DOHH2 (cell line): ENCODE results near the gene H3-3A.
"Not testable (repeated sequence)": the region's sequence is repeated elsewhere in the genome, so short reads cannot be mapped to it uniquely, and the experiment has no call there.

Experiments
- H3F3A ChIP-seq: fragments of 200-600 bp; sonication (generic), shearing (Covaris generic); 2 replicates; pipeline ENCODE4 v1.6.0; 2016; ENCODE audit warnings: antibody characterized with exemption, mild to moderate bottlenecking; ENCODE audit not compliant: control insufficient read depth, insufficient read depth
- H3K27ac ChIP-seq: fragments of 200-600 bp; sonication (generic); 2 replicates; pipeline ENCODE4 v1.5.1; 2014; ENCODE audit warnings: low read depth, mild to moderate bottlenecking, low read length, moderate library complexity
- H3K27me3 ChIP-seq: fragments of 200-600 bp; sonication (generic); 2 replicates; pipeline ENCODE4 v1.6.1; 2014; ENCODE audit warnings: mild to moderate bottlenecking, low read length, mixed read lengths; ENCODE audit not compliant: control insufficient read depth
- H3K36me3 ChIP-seq: fragments of 200-600 bp; sonication (generic); 2 replicates; pipeline ENCODE4 v1.6.1; 2014; ENCODE audit warnings: mild to moderate bottlenecking, low read length, moderate library complexity, mixed read lengths; ENCODE audit not compliant: control insufficient read depth
- H3K4me1 ChIP-seq: fragments of 200-600 bp; sonication (generic); 2 replicates; pipeline ENCODE4 v1.6.1; 2014; ENCODE audit warnings: mild to moderate bottlenecking, low read length, mixed read lengths; ENCODE audit not compliant: control insufficient read depth
- H3K4me2 ChIP-seq: fragments of 200-600 bp; sonication (generic); 2 replicates; pipeline ENCODE4 v1.6.0; 2014; ENCODE audit warnings: mild to moderate bottlenecking, low read length, moderate library complexity
- H3K4me3 ChIP-seq: fragments of 200-600 bp; sonication (generic); 2 replicates; pipeline ENCODE4 v1.5.1; 2014; ENCODE audit warnings: mild to moderate bottlenecking, low read length, mixed read lengths
- H3K79me2 ChIP-seq: fragments of 200-600 bp; sonication (generic); 2 replicates; pipeline ENCODE4 v1.6.1; 2014; ENCODE audit warnings: mild to moderate bottlenecking, low read length, mixed read lengths; ENCODE audit not compliant: control insufficient read depth
- H3K9me2 ChIP-seq: fragments of 200-600 bp; sonication (generic); replicated peaks from 2 replicates; pipeline ENCODE4 v1.6.1; 2014; ENCODE audit warnings: mild to moderate bottlenecking, low read length, mixed read lengths; ENCODE audit not compliant: control insufficient read depth
- H3K9me3 ChIP-seq: fragments of 200-600 bp; sonication (generic); 2 replicates; pipeline ENCODE4 v1.6.1; 2014; ENCODE audit warnings: antibody characterized with exemption, low read length, mixed read lengths; ENCODE audit not compliant: control insufficient read depth, insufficient read depth
- H4K20me1 ChIP-seq: fragments of 200-600 bp; sonication (generic); 2 replicates; pipeline ENCODE4 v1.6.0; 2014; ENCODE audit warnings: low read depth, mild to moderate bottlenecking, antibody characterized with exemption, low read length, moderate library complexity; ENCODE audit not compliant: control insufficient read depth, insufficient read depth
- EZH2phosphoT487 ChIP-seq: fragments of 200-600 bp; sonication (generic); IDR thresholded peaks from 2 replicates; pipeline ENCODE4 v1.6.1; 2017; ENCODE audit warnings: borderline replicate concordance, mild to moderate bottlenecking, antibody characterized with exemption, low read length, moderate library complexity, mixed read lengths
- TF ChIP-seq, protein P1 (sequence below): fragments of 200-600 bp; sonication (generic); IDR thresholded peaks from one replicate; pipeline ENCODE4 v1.5.1; 2014; ENCODE audit warnings: antibody characterized with exemption, mild to moderate bottlenecking, low read depth, low read length; ENCODE audit not compliant: poor library complexity, severe bottlenecking

Gene H3-3A

GRCh38 chr1:226091461-226091860, 28.9 kb downstream of the H3-3A start:
- H3K9me3 ChIP-seq, result no peaks in the 10 kb centered on the region
- no peaks in the 10 kb centered on the region for H3K79me2 ChIP-seq

GRCh38 chr1:226092048-226092820, 29.7 kb downstream of the H3-3A start:
- H3K4me1 ChIP-seq, H4K20me1 ChIP-seq, H3K27ac ChIP-seq, H3K79me2 ChIP-seq, H3K4me3 ChIP-seq, H3K9me2 ChIP-seq, H3K4me2 ChIP-seq, H3K9me3 ChIP-seq, H3F3A ChIP-seq, H3K36me3 ChIP-seq: not testable (repeated sequence)
- H3K27me3 ChIP-seq, result peaks cover 15% of the 10 kb centered on the region

More at GRCh38 chr1:226091461-226091860, 28.9 kb downstream of the H3-3A start:
- H4K20me1 ChIP-seq, result no peaks in the 10 kb centered on the region
- H3K36me3 ChIP-seq, result no peaks in the 10 kb centered on the region
- peaks cover 15% of the 10 kb centered on the region for H3K27me3 ChIP-seq
- no peak overlapping the region for H3K4me3 ChIP-seq
- H3F3A ChIP-seq, result no peaks in the 10 kb centered on the region
- H3K27ac ChIP-seq, result no peak overlapping the region
- TF ChIP-seq EZH2phosphoT487, result no peak
- TF ChIP-seq, protein P1, sequence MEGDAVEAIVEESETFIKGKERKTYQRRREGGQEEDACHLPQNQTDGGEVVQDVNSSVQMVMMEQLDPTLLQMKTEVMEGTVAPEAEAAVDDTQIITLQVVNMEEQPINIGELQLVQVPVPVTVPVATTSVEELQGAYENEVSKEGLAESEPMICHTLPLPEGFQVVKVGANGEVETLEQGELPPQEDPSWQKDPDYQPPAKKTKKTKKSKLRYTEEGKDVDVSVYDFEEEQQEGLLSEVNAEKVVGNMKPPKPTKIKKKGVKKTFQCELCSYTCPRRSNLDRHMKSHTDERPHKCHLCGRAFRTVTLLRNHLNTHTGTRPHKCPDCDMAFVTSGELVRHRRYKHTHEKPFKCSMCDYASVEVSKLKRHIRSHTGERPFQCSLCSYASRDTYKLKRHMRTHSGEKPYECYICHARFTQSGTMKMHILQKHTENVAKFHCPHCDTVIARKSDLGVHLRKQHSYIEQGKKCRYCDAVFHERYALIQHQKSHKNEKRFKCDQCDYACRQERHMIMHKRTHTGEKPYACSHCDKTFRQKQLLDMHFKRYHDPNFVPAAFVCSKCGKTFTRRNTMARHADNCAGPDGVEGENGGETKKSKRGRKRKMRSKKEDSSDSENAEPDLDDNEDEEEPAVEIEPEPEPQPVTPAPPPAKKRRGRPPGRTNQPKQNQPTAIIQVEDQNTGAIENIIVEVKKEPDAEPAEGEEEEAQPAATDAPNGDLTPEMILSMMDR, result no peak
- no peaks in the 10 kb centered on the region for H3K9me2 ChIP-seq
- no peak overlapping the region for H3K4me2 ChIP-seq
- no peaks in the 10 kb centered on the region for H3K4me1 ChIP-seq

- H3F3A ChIP-seq, result no peaks in the 10 kb centered on the region
- no peak overlapping the region for H3K4me3 ChIP-seq
- no peak overlapping the region for H3K27ac ChIP-seq
- peaks cover 16% of the 10 kb centered on the region for H3K27me3 ChIP-seq
- no peaks in the 10 kb centered on the region for H3K9me3 ChIP-seq
- no peaks in the 10 kb centered on the region for H3K9me2 ChIP-seq
- no peaks in the 10 kb centered on the region for H3K36me3 ChIP-seq
- TF ChIP-seq, protein P1, result no peak
- TF ChIP-seq EZH2phosphoT487, result no peak
- no peaks in the 10 kb centered on the region for H4K20me1 ChIP-seq
- H3K4me2 ChIP-seq, result no peak overlapping the region
- H3K79me2 ChIP-seq, result no peaks in the 10 kb centered on the region
- H3K4me1 ChIP-seq, result no peaks in the 10 kb centered on the region
These were observed 30.4 kb downstream of the H3-3A start for GRCh38 chr1:226092965-226093364.

- Histone ChIP-seq H3K4me3 (no peak overlapping the region), H3K27ac (no peak overlapping the region), H3K9me2 (no peaks in the 10 kb centered on the region), H3K4me2 (no peak overlapping the region), H3K9me3 (no peaks in the 10 kb centered on the region), H3K79me2 (no peaks in the 10 kb centered on the region), H4K20me1 (no peaks in the 10 kb centered on the region), H3K36me3 (no peaks in the 10 kb centered on the region), H3K4me1 (no peaks in the 10 kb centered on the region), H3F3A (no peaks in the 10 kb centered on the region), H3K27me3 (peaks cover 18% of the 10 kb centered on the region)
- TF ChIP-seq, protein P1, result no peak
- TF ChIP-seq EZH2phosphoT487, result no peak
These were observed 31.1 kb downstream of the H3-3A start for GRCh38 chr1:226093621-226094020.
